Esophagus muscularis mucosa (tissue), 4 donors: ENCODE measurements around the gene PCDHGA1.

Experiments
- CTCF ChIP-seq, 3 experiments: fragments of 200-600 bp in 2 of 3; fragments of 450-650 bp in 1 of 3; sonication (generic) in 2 of 3; IDR thresholded peaks; one replicate each; pipeline ENCODE4 v1.5.1; 2017 to 2019; ENCODE audit warnings: antibody characterized with exemption in 3 of 3, mild to moderate bottlenecking in 2 of 3, moderate library complexity in 1 of 3
- EP300 ChIP-seq: sonication (generic); formaldehyde crosslinking; IDR thresholded peaks from one replicate; pipeline ENCODE4 v1.6.1; 2017; ENCODE audit warnings: antibody characterized with exemption
- POLR2A ChIP-seq: fragments of 450-650 bp; IDR thresholded peaks from one replicate; pipeline ENCODE4 v1.6.1; 2017; ENCODE audit warnings: antibody characterized with exemption, moderate library complexity, mild to moderate bottlenecking, low read depth
- POLR2AphosphoS5 ChIP-seq, 2 donors: sonication (generic); formaldehyde crosslinking; IDR thresholded peaks; one replicate each; pipeline ENCODE4 v1.6.1; 2017; ENCODE audit warnings: antibody characterized with exemption in 2 of 2

DNA sequence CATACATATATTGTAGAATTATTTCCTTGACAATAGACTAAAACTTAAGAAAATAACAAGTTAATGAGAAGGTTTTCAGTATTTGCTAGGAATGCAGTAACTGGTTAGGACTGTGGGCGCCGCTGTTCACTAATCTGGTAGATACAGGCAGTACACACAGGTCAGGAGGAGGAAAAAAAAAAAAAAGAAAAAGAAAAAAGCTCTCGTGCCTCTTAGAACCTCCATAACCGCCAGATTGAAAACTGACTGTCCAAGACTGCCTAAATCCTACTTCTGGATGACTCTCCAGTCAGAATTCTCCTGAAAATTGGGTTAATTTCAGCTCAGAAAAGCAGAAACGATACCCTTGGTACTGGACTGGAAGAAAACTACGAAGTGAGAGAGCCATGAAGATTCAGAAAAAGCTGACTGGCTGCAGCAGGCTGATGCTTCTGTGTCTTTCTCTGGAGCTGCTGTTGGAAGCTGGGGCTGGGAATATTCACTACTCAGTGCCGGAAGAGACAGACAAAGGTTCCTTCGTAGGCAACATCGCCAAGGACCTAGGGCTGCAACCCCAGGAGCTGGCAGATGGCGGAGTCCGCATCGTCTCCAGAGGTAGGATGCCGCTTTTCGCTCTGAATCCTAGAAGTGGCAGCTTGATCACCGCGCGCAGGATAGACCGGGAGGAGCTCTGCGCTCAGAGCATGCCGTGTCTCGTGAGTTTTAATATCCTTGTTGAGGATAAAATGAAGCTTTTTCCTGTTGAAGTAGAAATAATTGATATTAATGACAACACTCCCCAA, at the start of gene PCDHGA1:
- peak in 1 of 3 experiments; percentile 14 for TF ChIP-seq CTCF (IDR thresholded peaks at IDR 0.05)
- no peak for TF ChIP-seq POLR2AphosphoS5 (IDR thresholded peaks at IDR 0.05)
- TF ChIP-seq POLR2A = no peak
- TF ChIP-seq EP300 = no peak
